ENCODE data around the gene ASPHD2. TPM values are rescaled to one million over a fixed set of nuclear protein-coding genes. Genes with fewer than 3 reads are reported as not detected.

Gene ASPHD2, protein sequence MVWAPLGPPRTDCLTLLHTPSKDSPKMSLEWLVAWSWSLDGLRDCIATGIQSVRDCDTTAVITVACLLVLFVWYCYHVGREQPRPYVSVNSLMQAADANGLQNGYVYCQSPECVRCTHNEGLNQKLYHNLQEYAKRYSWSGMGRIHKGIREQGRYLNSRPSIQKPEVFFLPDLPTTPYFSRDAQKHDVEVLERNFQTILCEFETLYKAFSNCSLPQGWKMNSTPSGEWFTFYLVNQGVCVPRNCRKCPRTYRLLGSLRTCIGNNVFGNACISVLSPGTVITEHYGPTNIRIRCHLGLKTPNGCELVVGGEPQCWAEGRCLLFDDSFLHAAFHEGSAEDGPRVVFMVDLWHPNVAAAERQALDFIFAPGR
- total RNA-seq = 4.0 and 4.2 TPM in 2 replicates
- long read RNA-seq, partial matches to known transcripts = 0 of 1 reads
- long read RNA-seq, other reads (novel, unspliced or antisense) = 1 of 1 reads

DNA sequence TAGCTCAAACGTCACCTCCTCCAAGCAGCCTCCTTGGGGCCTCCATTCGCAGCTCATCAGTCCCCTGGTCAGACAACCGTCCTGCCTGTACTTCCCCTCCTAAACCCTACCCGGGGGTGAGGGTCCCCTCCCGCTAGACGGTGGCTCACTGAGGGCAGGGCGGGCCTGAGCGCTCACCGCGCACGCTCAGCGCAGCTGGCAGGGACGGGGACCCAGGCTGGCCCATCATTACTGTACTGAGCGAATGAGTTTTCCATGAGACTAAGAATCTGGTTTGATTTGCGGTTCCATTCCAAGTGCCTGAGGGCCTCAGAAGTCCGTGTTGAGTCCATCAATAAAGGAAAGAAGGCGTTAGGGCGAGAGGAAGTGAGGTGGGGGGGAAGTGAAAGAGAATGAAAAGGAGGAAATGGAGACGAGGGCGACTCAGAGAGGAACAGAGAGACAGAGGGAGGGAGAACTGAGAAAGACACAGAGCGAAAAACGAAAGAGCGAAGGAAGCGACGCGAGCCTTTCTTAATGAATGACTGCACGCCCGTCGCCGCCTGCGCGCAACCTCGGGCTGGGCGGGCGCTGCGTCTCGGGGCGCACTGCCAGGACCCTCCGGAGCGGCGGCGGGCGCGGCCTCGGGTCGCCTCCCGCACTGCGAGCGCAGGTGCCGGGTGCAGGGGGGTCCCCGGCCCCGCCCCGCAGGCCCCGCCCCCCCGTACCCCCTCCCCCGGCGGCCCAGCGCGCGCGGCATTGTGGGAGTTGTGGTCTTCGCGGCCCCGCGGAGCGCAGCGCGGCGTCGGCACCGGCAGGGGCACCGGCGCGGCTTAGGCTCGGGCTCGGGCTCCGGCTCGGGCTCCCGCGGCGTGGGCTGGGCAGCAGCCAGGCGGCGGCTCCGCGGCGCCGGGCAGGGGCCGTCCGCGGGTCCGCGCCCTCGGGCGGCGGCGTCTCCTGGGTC is at the start of gene ASPHD2:
TSS of gene ASPHD2 (plus strand) at position 746 of the 943 bp plus-strand sequence. CDS start 4,356 bp downstream, outside the sequence.
- Mint-ChIP-seq H3K27me3 (peaks cover 46% of the 10 kb centered on the region), H3K4me1 (ENCODE audit: low read depth) (peaks cover 6% of the 10 kb centered on the region), H3K27ac (peak within 1 kb of the TSS; percentile 94), H3K9me3 (ENCODE audit: low read depth) (no peaks in the 10 kb centered on the region), H3K36me3 (ENCODE audit: insufficient read depth) (no peaks in the 10 kb centered on the region), H3K4me3 (ENCODE audit: low read depth) (peak within 1 kb of the TSS; percentile 97)
- DNase-seq (ENCODE audit: low spot score, unreplicated experiment) = peak; percentile 59
- TF ChIP-seq, protein P1, sequence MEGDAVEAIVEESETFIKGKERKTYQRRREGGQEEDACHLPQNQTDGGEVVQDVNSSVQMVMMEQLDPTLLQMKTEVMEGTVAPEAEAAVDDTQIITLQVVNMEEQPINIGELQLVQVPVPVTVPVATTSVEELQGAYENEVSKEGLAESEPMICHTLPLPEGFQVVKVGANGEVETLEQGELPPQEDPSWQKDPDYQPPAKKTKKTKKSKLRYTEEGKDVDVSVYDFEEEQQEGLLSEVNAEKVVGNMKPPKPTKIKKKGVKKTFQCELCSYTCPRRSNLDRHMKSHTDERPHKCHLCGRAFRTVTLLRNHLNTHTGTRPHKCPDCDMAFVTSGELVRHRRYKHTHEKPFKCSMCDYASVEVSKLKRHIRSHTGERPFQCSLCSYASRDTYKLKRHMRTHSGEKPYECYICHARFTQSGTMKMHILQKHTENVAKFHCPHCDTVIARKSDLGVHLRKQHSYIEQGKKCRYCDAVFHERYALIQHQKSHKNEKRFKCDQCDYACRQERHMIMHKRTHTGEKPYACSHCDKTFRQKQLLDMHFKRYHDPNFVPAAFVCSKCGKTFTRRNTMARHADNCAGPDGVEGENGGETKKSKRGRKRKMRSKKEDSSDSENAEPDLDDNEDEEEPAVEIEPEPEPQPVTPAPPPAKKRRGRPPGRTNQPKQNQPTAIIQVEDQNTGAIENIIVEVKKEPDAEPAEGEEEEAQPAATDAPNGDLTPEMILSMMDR (IDR thresholded peaks at IDR 0.05; ENCODE audit: unreplicated experiment) = no peak

DNA sequence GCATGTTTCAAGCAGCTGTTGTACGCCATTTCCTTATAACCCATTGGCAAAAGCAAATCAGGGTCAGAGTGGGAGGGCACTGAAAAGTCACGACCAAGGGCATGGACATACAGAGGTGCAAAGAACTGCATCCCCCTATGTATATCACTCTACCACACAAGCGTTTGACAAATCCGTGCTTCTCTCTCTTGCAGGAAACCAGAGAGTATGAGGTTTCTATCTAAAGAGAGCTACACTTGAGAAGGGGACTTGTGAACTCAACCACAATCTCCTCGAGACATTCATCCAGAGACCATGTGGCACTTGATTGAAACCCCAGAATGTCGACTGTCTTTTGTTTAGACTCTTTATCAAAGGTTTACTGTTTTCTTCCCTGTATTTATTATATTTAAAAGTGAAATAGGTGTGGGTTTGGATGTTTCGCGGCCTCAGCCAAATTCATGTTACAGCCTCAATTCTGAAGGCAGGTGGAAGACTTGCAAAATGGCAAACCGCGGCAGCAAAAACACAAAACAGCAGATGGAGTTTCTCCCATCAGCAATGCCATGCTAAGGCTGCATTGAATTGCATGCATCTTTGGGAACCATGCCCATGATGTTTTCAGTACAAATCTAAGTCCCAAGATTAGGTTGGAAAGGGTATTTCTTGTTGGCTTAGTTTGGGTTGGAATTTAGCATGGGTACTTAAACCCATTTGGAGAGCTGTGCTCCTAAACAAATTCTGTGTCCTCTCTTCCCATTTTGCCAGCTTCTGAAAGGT is 48.8 kb upstream of the ASPHD2 start:
- TF ChIP-seq, protein P1 (IDR thresholded peaks at IDR 0.05; ENCODE audit: unreplicated experiment) = no peak
- Mint-ChIP-seq H3K27me3 (peaks cover 22% of the 10 kb centered on the region), H3K9me3 (ENCODE audit: low read depth) (peaks cover 3% of the 10 kb centered on the region), H3K27ac (no peak overlapping the region), H3K36me3 (ENCODE audit: insufficient read depth) (peaks cover 1% of the 10 kb centered on the region), H3K4me1 (ENCODE audit: low read depth) (peaks cover 2% of the 10 kb centered on the region), H3K4me3 (ENCODE audit: low read depth) (no peak overlapping the region)
- no peak for DNase-seq (ENCODE audit: low spot score, unreplicated experiment)

DNA sequence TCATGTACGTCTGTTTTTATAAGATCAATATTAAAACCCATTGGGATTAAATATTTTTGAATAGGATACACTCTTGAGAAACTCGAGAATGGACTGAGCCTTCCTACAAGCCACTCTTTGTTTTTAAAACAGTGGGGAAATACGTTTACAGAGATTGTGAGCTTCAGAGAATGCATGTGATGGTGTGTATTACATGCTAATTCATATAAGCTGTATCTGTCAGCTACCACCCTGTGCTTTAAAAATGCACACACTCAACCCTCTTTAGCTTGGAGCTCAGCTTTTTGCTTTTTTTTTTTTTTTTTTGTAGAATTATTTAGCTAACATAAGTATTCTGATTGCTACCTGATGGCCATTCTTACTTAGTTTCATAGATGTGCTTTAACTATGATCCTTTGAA is 46.3 kb upstream of the ASPHD2 start:
- TF ChIP-seq, protein P1 (IDR thresholded peaks at IDR 0.05; ENCODE audit: unreplicated experiment) = no peak
- Mint-ChIP-seq H3K4me3 (ENCODE audit: low read depth) (no peak overlapping the region), H3K27me3 (peaks cover 19% of the 10 kb centered on the region)

DNA sequence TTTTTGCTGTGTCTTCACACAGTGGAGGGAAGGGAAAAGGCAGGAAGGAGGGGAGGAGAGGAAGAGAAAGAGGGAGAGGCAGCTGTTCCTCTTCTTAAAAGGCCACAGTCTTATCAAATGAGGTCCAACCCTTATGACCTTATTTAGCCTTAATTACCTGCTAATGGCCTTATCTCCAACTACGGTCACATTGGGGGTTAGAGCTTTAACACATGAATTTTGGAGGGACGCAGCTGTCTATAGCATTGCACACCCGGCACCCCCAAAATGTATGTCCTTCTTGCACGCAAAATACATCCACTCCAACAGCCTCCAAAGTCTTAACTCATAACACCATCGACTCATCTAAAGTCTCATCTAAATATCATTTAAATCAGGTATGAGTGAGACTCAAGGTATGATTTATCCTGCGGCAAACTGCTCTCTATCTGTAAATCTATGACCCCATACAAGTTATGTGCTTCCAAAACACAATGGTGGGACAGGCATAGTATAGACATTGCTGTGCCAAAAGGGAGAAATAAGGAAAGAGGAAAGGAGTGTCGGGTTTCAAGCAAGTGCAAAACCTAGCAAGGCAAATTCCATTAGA is 45.0 kb upstream of the ASPHD2 start:
- TF ChIP-seq, protein P1 (IDR thresholded peaks at IDR 0.05; ENCODE audit: unreplicated experiment) = no peak
- Mint-ChIP-seq H3K4me3 (ENCODE audit: low read depth) (no peak overlapping the region), H3K36me3 (ENCODE audit: insufficient read depth) (peaks cover 1% of the 10 kb centered on the region), H3K27ac (no peak overlapping the region), H3K4me1 (ENCODE audit: low read depth) (peaks cover 5% of the 10 kb centered on the region), H3K27me3 (peaks cover 11% of the 10 kb centered on the region), H3K9me3 (ENCODE audit: low read depth) (no peaks in the 10 kb centered on the region)
- DNase-seq (ENCODE audit: low spot score, unreplicated experiment) = no peak

More for the DNA sequence above, 46.3 kb upstream of the ASPHD2 start:
- Mint-ChIP-seq H3K4me1 (ENCODE audit: low read depth) (peaks cover 5% of the 10 kb centered on the region), H3K9me3 (ENCODE audit: low read depth) (peaks cover 3% of the 10 kb centered on the region), H3K36me3 (ENCODE audit: insufficient read depth) (peaks cover 1% of the 10 kb centered on the region), H3K27ac (no peak overlapping the region)
- DNase-seq (ENCODE audit: low spot score, unreplicated experiment) = no peak
